ENCODE data around the gene CYTH1. TPM values are rescaled to one million over a fixed set of nuclear protein-coding genes. Genes with fewer than 3 reads are reported as not detected.

CYTH1 gene
- total and polyA plus RNA-seq, 3 experiments from 2014 or later = 115 to 279 (median 129) TPM

- Histone ChIP-seq H3K36me3 (ENCODE audit: insufficient read depth, low read length) (peaks cover 17% of the 10 kb centered on the region), H3K27ac (ENCODE audit: low read depth, low read length) (no peak overlapping the region), H3K4me3 (ENCODE audit: low read length) (no peak overlapping the region), H3K27me3 (ENCODE audit: insufficient read depth, low read length, poor library complexity, severe bottlenecking) (no peaks in the 10 kb centered on the region), H3K4me1 (ENCODE audit: insufficient read depth, low read length) (peaks cover 61% of the 10 kb centered on the region), H3K9me3 (ENCODE audit: low read length) (no peaks in the 10 kb centered on the region)
- Mint-ChIP-seq H3K9me3 (no peaks in the 10 kb centered on the region), H3K27me3 (peaks cover 0 to 2% of the 10 kb centered on the region in 2 donors), H3K4me1 (peaks cover 66 to 85% (median 77%) of the 10 kb centered on the region in 3 donors), H3K4me3 (peak overlapping the region in 5 of 7 donors; percentile 1 to 49 (median 3)), H3K27ac (peak overlapping the region; percentile 61 to 97 (median 72)), H3K36me3 (peaks cover 4 to 54% (median 12%) of the 10 kb centered on the region in 3 donors)
- CTCF ChIA-PET = interaction anchor here (0.9 to 2.4 kb wide), 6 partner anchors 12 to 70 kb away, joined by 3 to 5 read pairs (median 3); no protein-coding TSS in a partner anchor
- POLR2A ChIA-PET = no interaction called here
- no peak for DNase-seq
Measured at GRCh38 chr17:78710607-78711006, 71.5 kb downstream of the CYTH1 start.

- DNase-seq = no peak
- no peaks in the 10 kb centered on the region for H3K9me3 ChIP-seq (ENCODE audit: low read length)
- H3K9me3 Mint-ChIP-seq = no peaks in the 10 kb centered on the region
- no peak overlapping the region for H3K4me3 ChIP-seq (ENCODE audit: low read length)
- H3K27me3 Mint-ChIP-seq = peaks cover 0 to 2% of the 10 kb centered on the region in 2 donors
- no peak overlapping the region for H3K27ac ChIP-seq (ENCODE audit: low read depth, low read length)
- H3K4me3 Mint-ChIP-seq = peak overlapping the region in 5 of 7 donors; percentile 10 to 49 (median 25)
- POLR2A ChIA-PET = no interaction called here
- CTCF ChIA-PET = interaction anchor here (0.9 to 2.4 kb wide), 10 partner anchors 8 to 264 kb away, joined by 3 to 7 read pairs (median 3); no protein-coding TSS in a partner anchor
- H3K4me1 Mint-ChIP-seq = peaks cover 57 to 82% (median 74%) of the 10 kb centered on the region in 3 donors
- H3K36me3 ChIP-seq (ENCODE audit: insufficient read depth, low read length) = peaks cover 26% of the 10 kb centered on the region
- H3K27me3 ChIP-seq (ENCODE audit: insufficient read depth, low read length, poor library complexity, severe bottlenecking) = no peaks in the 10 kb centered on the region
- H3K27ac Mint-ChIP-seq = peak overlapping the region; percentile 57 to 97 (median 72)
- H3K4me1 ChIP-seq (ENCODE audit: insufficient read depth, low read length) = peaks cover 53% of the 10 kb centered on the region
- peaks cover 4 to 57% (median 15%) of the 10 kb centered on the region in 3 donors for H3K36me3 Mint-ChIP-seq
Measured at GRCh38 chr17:78709751-78710181, 72.3 kb downstream of the CYTH1 start.

GRCh38 chr17:78709119-78709681 lies 72.9 kb downstream of the CYTH1 start:
- Mint-ChIP-seq H3K27me3 (peaks cover 0 to 2% of the 10 kb centered on the region in 2 donors), H3K9me3 (no peaks in the 10 kb centered on the region), H3K4me1 (peaks cover 52 to 76% (median 68%) of the 10 kb centered on the region in 3 donors), H3K4me3 (peak overlapping the region in 5 of 7 donors; percentile 12 to 37 (median 25)), H3K36me3 (peaks cover 4 to 62% (median 15%) of the 10 kb centered on the region in 3 donors), H3K27ac (peak overlapping the region; percentile 14 to 97 (median 72))
- H3K4me3 ChIP-seq (ENCODE audit: low read length) = no peak overlapping the region
- peaks cover 31% of the 10 kb centered on the region for H3K36me3 ChIP-seq (ENCODE audit: insufficient read depth, low read length)
- ChIA-PET CTCF (interaction anchor here (0.6 to 2.4 kb wide), 14 partner anchors 8 to 264 kb away, joined by 3 to 7 read pairs (median 3); no protein-coding TSS in a partner anchor), POLR2A (no interaction called here)
- H3K27ac ChIP-seq (ENCODE audit: low read depth, low read length) = no peak overlapping the region
- H3K9me3 ChIP-seq (ENCODE audit: low read length) = no peaks in the 10 kb centered on the region
- peaks cover 47% of the 10 kb centered on the region for H3K4me1 ChIP-seq (ENCODE audit: insufficient read depth, low read length)
- H3K27me3 ChIP-seq (ENCODE audit: insufficient read depth, low read length, poor library complexity, severe bottlenecking) = no peaks in the 10 kb centered on the region
- no peak for DNase-seq

DNA sequence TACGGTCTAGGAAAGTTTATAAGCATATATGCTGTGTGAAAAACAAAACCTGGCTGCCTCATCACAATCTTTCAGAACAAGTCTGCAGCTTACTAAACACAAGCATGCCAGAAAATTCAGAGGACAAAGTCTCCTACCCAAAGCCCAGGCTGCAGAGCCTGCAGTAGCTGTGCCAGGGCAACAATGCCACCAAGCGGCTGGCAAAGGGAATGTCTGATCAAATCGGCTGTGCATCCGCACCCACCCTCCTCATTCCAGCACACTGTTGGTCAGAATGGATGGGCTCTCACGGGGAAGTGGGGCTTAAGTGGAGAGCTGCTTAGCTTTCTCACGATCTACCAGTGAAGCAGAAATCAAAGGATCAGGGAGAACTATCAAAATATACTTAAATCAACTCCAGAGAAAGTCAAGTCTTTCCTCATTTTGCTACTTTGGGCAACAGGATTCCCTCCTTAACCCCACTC lies 73.5 kb downstream of the CYTH1 start:
- peak; percentile 30 to 67 (median 36) for DNase-seq
- H3K4me1 Mint-ChIP-seq = peaks cover 50 to 70% (median 64%) of the 10 kb centered on the region in 3 donors
- Histone ChIP-seq H3K4me3 (ENCODE audit: low read length) (no peak overlapping the region), H3K9me3 (ENCODE audit: low read length) (no peaks in the 10 kb centered on the region), H3K27ac (ENCODE audit: low read depth, low read length) (no peak overlapping the region), H3K36me3 (ENCODE audit: insufficient read depth, low read length) (peaks cover 37% of the 10 kb centered on the region), H3K4me1 (ENCODE audit: insufficient read depth, low read length) (peaks cover 41% of the 10 kb centered on the region), H3K27me3 (ENCODE audit: insufficient read depth, low read length, poor library complexity, severe bottlenecking) (no peaks in the 10 kb centered on the region)
- peak overlapping the region; percentile 40 to 97 (median 78) for H3K27ac Mint-ChIP-seq
- peak overlapping the region in 4 of 7 donors; percentile 9 to 61 (median 16) for H3K4me3 Mint-ChIP-seq
- H3K27me3 Mint-ChIP-seq = peaks cover 0 to 2% of the 10 kb centered on the region in 2 donors
- POLR2A ChIA-PET = no interaction called here
- no peaks in the 10 kb centered on the region for H3K9me3 Mint-ChIP-seq
- CTCF ChIA-PET = interaction anchor here (0.7 to 2.4 kb wide), 12 partner anchors 9 to 263 kb away, joined by 3 to 7 read pairs (median 3); no protein-coding TSS in a partner anchor
- peaks cover 4 to 69% (median 15%) of the 10 kb centered on the region in 3 donors for H3K36me3 Mint-ChIP-seq

DNA sequence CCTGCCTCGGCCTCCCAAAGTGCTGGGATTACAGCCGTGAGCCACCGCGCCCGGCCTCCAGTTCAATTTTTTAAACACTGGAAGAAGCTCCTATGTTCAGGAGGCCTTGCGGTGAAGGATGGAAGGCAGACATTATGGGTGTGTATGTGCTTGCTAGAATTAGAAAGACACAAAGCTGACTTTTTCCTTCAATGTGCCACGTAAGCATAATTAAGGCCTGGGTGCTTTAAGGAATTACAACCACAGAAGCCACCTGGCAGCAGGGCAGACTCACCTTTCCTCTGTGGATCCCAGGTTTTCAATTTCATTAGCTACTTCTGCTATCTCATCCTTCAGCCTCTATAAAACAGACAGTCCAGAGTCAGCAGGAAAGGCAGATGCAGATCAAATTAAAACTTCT lies 74.2 kb downstream of the CYTH1 start:
- H3K9me3 ChIP-seq (ENCODE audit: low read length) = no peaks in the 10 kb centered on the region
- peaks cover 4 to 72% (median 17%) of the 10 kb centered on the region in 3 donors for H3K36me3 Mint-ChIP-seq
- ChIA-PET CTCF (interaction anchor here (0.7 to 2.2 kb wide), 8 partner anchors 10 to 112 kb away, joined by 3 to 7 read pairs (median 4); no protein-coding TSS in a partner anchor), POLR2A (no interaction called here)
- peaks cover 36% of the 10 kb centered on the region for H3K4me1 ChIP-seq (ENCODE audit: insufficient read depth, low read length)
- peak overlapping the region in 5 of 8 donors; percentile 26 to 97 (median 53) for H3K27ac Mint-ChIP-seq
- H3K9me3 Mint-ChIP-seq = no peaks in the 10 kb centered on the region
- peaks cover 41% of the 10 kb centered on the region for H3K36me3 ChIP-seq (ENCODE audit: insufficient read depth, low read length)
- no peak overlapping the region for H3K27ac ChIP-seq (ENCODE audit: low read depth, low read length)
- no peak overlapping the region for H3K4me3 Mint-ChIP-seq
- no peak for DNase-seq
- peaks cover 0 to 2% of the 10 kb centered on the region in 2 donors for H3K27me3 Mint-ChIP-seq
- H3K27me3 ChIP-seq (ENCODE audit: insufficient read depth, low read length, poor library complexity, severe bottlenecking) = no peaks in the 10 kb centered on the region
- H3K4me1 Mint-ChIP-seq = peaks cover 46 to 64% (median 61%) of the 10 kb centered on the region in 3 donors
- no peak overlapping the region for H3K4me3 ChIP-seq (ENCODE audit: low read length)

DNA sequence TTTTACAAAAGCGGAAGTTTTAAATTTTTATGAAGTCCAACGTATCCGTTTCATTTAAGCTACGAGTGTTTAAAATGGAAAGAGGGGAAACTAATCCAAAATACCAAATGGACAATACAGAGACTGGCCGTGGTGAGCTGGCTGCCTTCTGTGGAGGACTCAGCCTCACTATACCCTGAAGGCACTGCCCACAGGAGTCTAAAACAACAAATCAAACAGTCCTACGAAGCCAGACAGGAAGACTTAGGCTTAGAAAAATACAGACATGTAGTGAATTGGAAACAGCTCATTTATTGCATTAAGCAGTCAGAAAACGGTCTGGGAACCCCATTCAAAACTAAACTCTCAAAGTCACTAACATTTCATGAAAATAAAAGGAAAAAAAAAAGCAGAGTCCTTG lies 75.1 kb downstream of the CYTH1 start:
- Mint-ChIP-seq H3K9me3 (no peaks in the 10 kb centered on the region), H3K27me3 (peaks cover 0 to 2% of the 10 kb centered on the region in 2 donors), H3K4me3 (no peak overlapping the region), H3K36me3 (peaks cover 4 to 80% (median 19%) of the 10 kb centered on the region in 3 donors), H3K4me1 (peaks cover 42 to 54% (median 54%) of the 10 kb centered on the region in 3 donors), H3K27ac (peak overlapping the region in 2 of 8 donors; percentile 31 to 63)
- DNase-seq = no peak
- CTCF ChIA-PET = interaction anchor here (1.1 to 2.0 kb wide), 2 partner anchors 92 to 112 kb away, joined by 4 to 6 read pairs; no protein-coding TSS in a partner anchor
- no peak overlapping the region for H3K4me3 ChIP-seq (ENCODE audit: low read length)
- POLR2A ChIA-PET = no interaction called here
- H3K9me3 ChIP-seq (ENCODE audit: low read length) = no peaks in the 10 kb centered on the region
- peaks cover 48% of the 10 kb centered on the region for H3K36me3 ChIP-seq (ENCODE audit: insufficient read depth, low read length)
- peaks cover 36% of the 10 kb centered on the region for H3K4me1 ChIP-seq (ENCODE audit: insufficient read depth, low read length)
- H3K27me3 ChIP-seq (ENCODE audit: insufficient read depth, low read length, poor library complexity, severe bottlenecking) = no peaks in the 10 kb centered on the region
- H3K27ac ChIP-seq (ENCODE audit: low read depth, low read length) = no peak overlapping the region

GRCh38 chr17:78706271-78706915 lies 75.7 kb downstream of the CYTH1 start:
- DNase-seq = no peak
- Mint-ChIP-seq H3K4me3 (no peak overlapping the region), H3K27me3 (peaks cover 0 to 2% of the 10 kb centered on the region in 2 donors), H3K27ac (peak overlapping the region in 1 of 8 donors; percentile 66), H3K4me1 (peaks cover 37 to 48% (median 48%) of the 10 kb centered on the region in 3 donors), H3K36me3 (peaks cover 8 to 86% (median 23%) of the 10 kb centered on the region in 3 donors), H3K9me3 (no peaks in the 10 kb centered on the region)
- ChIA-PET CTCF (no interaction called here), POLR2A (no interaction called here)
- Histone ChIP-seq H3K36me3 (ENCODE audit: insufficient read depth, low read length) (peaks cover 54% of the 10 kb centered on the region), H3K4me1 (ENCODE audit: insufficient read depth, low read length) (peaks cover 31% of the 10 kb centered on the region), H3K27ac (ENCODE audit: low read depth, low read length) (no peak overlapping the region), H3K27me3 (ENCODE audit: insufficient read depth, low read length, poor library complexity, severe bottlenecking) (no peaks in the 10 kb centered on the region), H3K9me3 (ENCODE audit: low read length) (no peaks in the 10 kb centered on the region), H3K4me3 (ENCODE audit: low read length) (no peak overlapping the region)
